ENCODE data around the gene INO80C. TPM values are rescaled to one million over a fixed set of nuclear protein-coding genes. Genes with fewer than 3 reads are reported as not detected.
A peak's percentile ranks its signal among the peaks of the same experiment; 100 is the strongest.

INO80C gene
- total RNA-seq, 1 donor from 2014 or later: 31.6 TPM

GRCh38 chr18:35501369-35501768 lies 3.6 kb upstream of the INO80C start:
- Mint-ChIP-seq H3K27me3 (peaks cover 18% of the 10 kb centered on the region), H3K9me3 (ENCODE audit: low read depth) (no peaks in the 10 kb centered on the region), H3K4me3 (ENCODE audit: low read depth) (no peak overlapping the region), H3K27ac (no peak overlapping the region), H3K4me1 (ENCODE audit: low read depth) (peaks cover 4% of the 10 kb centered on the region), H3K36me3 (ENCODE audit: insufficient read depth) (no peaks in the 10 kb centered on the region)
- no peak for DNase-seq (ENCODE audit: low spot score, unreplicated experiment)
- no peak for TF ChIP-seq CTCF (IDR thresholded peaks at IDR 0.05; ENCODE audit: unreplicated experiment)

DNA sequence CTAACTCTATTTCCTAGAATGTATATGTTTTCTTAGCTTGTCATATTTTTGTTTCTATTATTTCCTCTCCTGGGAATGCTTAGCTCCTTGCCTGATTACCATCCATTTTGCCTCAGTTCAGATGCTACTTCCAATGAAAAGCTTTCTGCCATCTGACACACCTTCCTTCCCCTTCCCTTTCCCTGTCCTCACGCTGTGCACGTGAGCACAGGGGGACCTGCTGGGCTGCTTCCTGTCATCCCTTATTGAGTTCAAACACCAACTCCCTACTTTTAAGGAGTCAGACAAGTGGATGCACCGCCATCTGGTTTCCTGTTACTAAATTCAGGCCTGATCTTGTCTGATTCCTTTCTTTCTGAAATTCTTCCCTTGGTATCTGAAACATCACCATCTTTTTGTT lies 2.4 kb upstream of the INO80C start:
- no peak for TF ChIP-seq CTCF (IDR thresholded peaks at IDR 0.05; ENCODE audit: unreplicated experiment)
- no peaks in the 10 kb centered on the region for H3K9me3 Mint-ChIP-seq (ENCODE audit: low read depth)
- no peak for DNase-seq (ENCODE audit: low spot score, unreplicated experiment)
- H3K27ac Mint-ChIP-seq: no peak overlapping the region
- no peaks in the 10 kb centered on the region for H3K36me3 Mint-ChIP-seq (ENCODE audit: insufficient read depth)
- H3K27me3 Mint-ChIP-seq: peaks cover 18% of the 10 kb centered on the region
- H3K4me1 Mint-ChIP-seq (ENCODE audit: low read depth): peaks cover 8% of the 10 kb centered on the region
- no peak overlapping the region for H3K4me3 Mint-ChIP-seq (ENCODE audit: low read depth)

DNA sequence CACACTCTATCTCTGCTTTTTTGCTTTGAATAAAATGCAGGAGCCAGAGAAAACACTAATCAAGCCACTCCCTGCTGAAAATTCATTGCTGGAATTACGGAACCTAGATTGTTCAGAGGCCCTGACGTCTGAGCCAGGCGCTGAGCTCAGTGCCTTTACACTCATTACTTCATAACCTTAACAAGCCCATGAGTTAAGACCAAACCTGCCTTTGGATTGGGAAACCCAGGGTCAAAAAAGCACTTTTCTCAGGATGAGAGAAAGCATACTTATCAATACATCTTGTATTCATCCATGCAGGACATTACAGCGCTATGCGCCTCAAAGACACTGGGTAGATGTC lies 762 bp downstream of the INO80C start:
- H3K27me3 Mint-ChIP-seq: peaks cover 6% of the 10 kb centered on the region
- peak overlapping the region; percentile 99 for H3K4me3 Mint-ChIP-seq (ENCODE audit: low read depth)
- H3K36me3 Mint-ChIP-seq (ENCODE audit: insufficient read depth): no peaks in the 10 kb centered on the region
- H3K9me3 Mint-ChIP-seq (ENCODE audit: low read depth): no peaks in the 10 kb centered on the region
- no peak for TF ChIP-seq CTCF (IDR thresholded peaks at IDR 0.05; ENCODE audit: unreplicated experiment)
- peaks cover 8% of the 10 kb centered on the region for H3K4me1 Mint-ChIP-seq (ENCODE audit: low read depth)
- H3K27ac Mint-ChIP-seq: peak overlapping the region; percentile 99
- no peak for DNase-seq (ENCODE audit: low spot score, unreplicated experiment)

GRCh38 chr18:35495536-35496314 lies 2.0 kb downstream of the INO80C start:
- Mint-ChIP-seq H3K27me3 (no peaks in the 10 kb centered on the region), H3K36me3 (ENCODE audit: insufficient read depth) (no peaks in the 10 kb centered on the region), H3K4me3 (ENCODE audit: low read depth) (peak overlapping the region; percentile 13), H3K27ac (no peak overlapping the region), H3K9me3 (ENCODE audit: low read depth) (no peaks in the 10 kb centered on the region), H3K4me1 (ENCODE audit: low read depth) (peaks cover 7% of the 10 kb centered on the region)
- no peak for DNase-seq (ENCODE audit: low spot score, unreplicated experiment)
- TF ChIP-seq CTCF (IDR thresholded peaks at IDR 0.05; ENCODE audit: unreplicated experiment): no peak

DNA sequence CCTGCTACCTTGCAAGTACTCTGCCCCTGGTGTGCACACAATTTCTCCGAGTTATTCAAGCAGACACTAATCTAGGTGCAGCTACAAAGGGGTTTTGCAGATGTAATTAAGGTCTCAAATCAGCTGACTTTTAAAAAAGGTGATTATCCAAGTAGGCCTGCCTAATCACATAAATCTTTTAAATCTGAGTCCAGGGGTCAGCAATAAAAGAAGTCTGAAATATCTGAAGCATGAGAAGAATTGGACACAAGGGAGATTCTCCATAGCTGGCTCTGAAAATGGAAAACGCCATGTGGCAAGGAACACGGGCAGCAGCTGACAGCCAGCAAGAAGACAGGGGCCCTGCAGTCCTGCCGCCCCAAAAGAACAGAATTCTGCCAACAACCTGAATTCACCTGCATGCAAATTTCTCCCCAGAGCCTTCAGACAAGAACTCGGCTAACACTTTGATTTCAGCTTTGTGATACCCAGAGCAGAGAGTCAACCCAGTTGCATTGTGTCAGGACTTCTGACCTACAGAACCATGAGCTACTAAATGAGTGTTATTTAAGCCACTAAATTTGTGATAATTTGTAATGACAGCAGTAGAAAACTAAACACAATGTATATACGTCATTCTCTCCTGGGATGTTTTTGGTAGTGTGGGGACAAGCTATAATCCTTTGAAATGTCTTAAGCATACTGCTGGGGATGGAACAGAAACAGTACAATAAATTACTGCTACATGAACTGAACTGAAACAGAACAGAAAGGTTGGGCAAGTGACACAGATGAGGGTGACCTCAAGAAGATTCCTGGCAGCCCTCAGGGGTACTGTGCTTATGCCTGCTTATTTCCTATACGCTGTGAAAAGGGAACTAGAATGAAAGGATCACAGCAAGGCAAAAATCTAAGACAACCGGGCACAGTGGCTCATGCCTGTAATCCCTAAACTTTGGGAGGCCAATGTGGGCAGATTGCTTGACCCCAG lies 3.2 kb downstream of the INO80C start:
- DNase-seq (ENCODE audit: low spot score, unreplicated experiment): no peak
- Mint-ChIP-seq H3K9me3 (ENCODE audit: low read depth) (no peaks in the 10 kb centered on the region), H3K27ac (no peak overlapping the region), H3K27me3 (no peaks in the 10 kb centered on the region), H3K36me3 (ENCODE audit: insufficient read depth) (no peaks in the 10 kb centered on the region), H3K4me1 (ENCODE audit: low read depth) (peaks cover 7% of the 10 kb centered on the region), H3K4me3 (ENCODE audit: low read depth) (no peak overlapping the region)
- no peak for TF ChIP-seq CTCF (IDR thresholded peaks at IDR 0.05; ENCODE audit: unreplicated experiment)

All from progenitor cell of endocrine pancreas (in vitro differentiated cells).